Neural cell (in vitro differentiated cells): ENCODE measurements around the gene PAIP2.

ENCODE experiments used
- EP300 ChIP-seq: fragments of 450-650 bp; conservative IDR thresholded peaks from 2 replicates; pipeline ENCODE4 v1.6.1; 2014; ENCODE audit warnings: antibody characterized with exemption, mild to moderate bottlenecking, moderate library complexity; ENCODE audit not compliant: poor library complexity, severe bottlenecking
- POLR2AphosphoS5 ChIP-seq: IDR thresholded peaks from 2 replicates; pipeline ENCODE4 v1.6.1; 2012
- RAD21 ChIP-seq: fragments of 450-650 bp; conservative IDR thresholded peaks from 2 replicates; pipeline ENCODE4 v1.6.1; 2014; ENCODE audit warnings: antibody characterized with exemption, mild to moderate bottlenecking, moderate library complexity
- TF ChIP-seq, protein P1 (sequence below): IDR thresholded peaks from 2 replicates; pipeline ENCODE4 v1.6.1; 2012; ENCODE audit warnings: borderline replicate concordance
- TF ChIP-seq, protein P2 (sequence below): fragments of 450-650 bp; IDR thresholded peaks from 2 replicates; pipeline ENCODE4 v1.5.1; 2014; ENCODE audit warnings: antibody characterized with exemption, mild to moderate bottlenecking, moderate library complexity; ENCODE audit not compliant: poor library complexity, severe bottlenecking

DNA sequence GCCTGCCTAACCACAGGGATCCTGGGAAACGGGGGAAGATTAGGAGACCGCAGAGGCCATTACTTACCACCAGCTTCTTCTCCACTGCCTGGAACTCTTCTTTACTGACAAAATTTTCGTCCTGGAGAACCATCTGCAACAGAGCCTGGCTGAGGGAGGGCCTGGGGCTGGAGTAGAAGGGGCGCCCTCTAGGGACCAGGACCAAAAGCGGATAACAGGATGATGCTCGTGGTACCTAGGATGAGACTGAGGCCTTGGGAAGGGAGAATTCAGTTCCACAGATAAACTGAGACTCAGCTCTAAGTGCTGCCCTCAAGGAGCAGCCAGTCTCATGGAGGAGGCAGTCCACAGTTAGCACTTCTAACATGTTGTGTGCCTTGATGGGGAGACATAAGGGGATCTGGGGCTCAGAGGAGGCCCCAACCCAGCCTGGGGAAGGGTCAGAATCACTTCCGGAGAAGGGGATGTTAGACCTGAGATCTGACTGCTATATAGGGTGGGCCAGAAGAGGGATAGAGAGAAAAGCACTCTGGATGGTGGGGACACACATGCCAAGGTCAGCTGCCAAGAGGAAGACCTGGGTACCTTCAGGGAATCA lies 61.0 kb downstream of the PAIP2 start:
- TF ChIP-seq POLR2AphosphoS5 (no peak), EP300 (no peak), RAD21 (no peak)
- TF ChIP-seq, protein P1, sequence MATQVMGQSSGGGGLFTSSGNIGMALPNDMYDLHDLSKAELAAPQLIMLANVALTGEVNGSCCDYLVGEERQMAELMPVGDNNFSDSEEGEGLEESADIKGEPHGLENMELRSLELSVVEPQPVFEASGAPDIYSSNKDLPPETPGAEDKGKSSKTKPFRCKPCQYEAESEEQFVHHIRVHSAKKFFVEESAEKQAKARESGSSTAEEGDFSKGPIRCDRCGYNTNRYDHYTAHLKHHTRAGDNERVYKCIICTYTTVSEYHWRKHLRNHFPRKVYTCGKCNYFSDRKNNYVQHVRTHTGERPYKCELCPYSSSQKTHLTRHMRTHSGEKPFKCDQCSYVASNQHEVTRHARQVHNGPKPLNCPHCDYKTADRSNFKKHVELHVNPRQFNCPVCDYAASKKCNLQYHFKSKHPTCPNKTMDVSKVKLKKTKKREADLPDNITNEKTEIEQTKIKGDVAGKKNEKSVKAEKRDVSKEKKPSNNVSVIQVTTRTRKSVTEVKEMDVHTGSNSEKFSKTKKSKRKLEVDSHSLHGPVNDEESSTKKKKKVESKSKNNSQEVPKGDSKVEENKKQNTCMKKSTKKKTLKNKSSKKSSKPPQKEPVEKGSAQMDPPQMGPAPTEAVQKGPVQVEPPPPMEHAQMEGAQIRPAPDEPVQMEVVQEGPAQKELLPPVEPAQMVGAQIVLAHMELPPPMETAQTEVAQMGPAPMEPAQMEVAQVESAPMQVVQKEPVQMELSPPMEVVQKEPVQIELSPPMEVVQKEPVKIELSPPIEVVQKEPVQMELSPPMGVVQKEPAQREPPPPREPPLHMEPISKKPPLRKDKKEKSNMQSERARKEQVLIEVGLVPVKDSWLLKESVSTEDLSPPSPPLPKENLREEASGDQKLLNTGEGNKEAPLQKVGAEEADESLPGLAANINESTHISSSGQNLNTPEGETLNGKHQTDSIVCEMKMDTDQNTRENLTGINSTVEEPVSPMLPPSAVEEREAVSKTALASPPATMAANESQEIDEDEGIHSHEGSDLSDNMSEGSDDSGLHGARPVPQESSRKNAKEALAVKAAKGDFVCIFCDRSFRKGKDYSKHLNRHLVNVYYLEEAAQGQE: no peak
- TF ChIP-seq, protein P2, sequence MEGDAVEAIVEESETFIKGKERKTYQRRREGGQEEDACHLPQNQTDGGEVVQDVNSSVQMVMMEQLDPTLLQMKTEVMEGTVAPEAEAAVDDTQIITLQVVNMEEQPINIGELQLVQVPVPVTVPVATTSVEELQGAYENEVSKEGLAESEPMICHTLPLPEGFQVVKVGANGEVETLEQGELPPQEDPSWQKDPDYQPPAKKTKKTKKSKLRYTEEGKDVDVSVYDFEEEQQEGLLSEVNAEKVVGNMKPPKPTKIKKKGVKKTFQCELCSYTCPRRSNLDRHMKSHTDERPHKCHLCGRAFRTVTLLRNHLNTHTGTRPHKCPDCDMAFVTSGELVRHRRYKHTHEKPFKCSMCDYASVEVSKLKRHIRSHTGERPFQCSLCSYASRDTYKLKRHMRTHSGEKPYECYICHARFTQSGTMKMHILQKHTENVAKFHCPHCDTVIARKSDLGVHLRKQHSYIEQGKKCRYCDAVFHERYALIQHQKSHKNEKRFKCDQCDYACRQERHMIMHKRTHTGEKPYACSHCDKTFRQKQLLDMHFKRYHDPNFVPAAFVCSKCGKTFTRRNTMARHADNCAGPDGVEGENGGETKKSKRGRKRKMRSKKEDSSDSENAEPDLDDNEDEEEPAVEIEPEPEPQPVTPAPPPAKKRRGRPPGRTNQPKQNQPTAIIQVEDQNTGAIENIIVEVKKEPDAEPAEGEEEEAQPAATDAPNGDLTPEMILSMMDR: peak; percentile 22
